GM18868 (cell line): ENCODE measurements around the gene ROCK1.

ENCODE experiments used
- ATAC-seq: cut with Tn5 transposase; IDR thresholded peaks from one replicate; pipeline ENCODE4 v1.9.1; 2021; ENCODE audit warnings: mild to moderate bottlenecking, moderate library complexity; ENCODE audit not compliant: unreplicated experiment

The ROCK1 gene

DNA sequence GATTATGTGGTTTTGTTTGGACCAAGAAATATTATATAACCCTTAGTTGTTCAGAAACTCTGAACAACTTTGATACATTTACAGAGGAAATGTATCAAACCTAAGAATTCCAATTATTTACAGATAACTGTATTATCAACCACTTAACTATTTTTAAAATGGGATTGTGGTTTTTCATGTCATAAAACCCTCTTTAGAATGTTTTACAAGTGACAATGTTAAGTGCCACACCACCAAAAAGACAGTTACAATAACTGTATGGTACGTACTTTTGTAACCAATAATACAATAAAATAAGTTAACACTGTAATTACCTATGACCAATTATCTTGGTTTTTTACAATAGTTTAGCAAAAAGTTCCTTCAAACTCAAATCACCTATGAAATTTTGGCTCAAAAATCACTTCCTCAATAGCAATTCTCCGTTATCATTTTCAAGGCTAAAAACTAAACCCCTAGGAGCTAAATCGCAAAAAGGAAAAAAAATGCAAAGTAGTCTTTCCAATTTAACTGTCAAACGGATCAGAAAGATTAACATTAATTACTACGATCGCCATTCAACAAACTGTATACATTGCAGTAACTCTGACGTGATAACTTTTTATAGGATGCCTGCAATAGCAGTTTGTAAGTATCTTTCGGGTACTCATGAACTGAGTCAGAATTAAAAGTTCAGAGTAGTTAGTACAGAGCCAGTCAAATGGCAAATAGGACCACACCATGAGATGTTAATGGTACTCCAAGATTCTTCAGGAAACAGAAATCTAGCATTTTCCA is 1.5 kb downstream of the ROCK1 start:
- no peak for ATAC-seq

DNA sequence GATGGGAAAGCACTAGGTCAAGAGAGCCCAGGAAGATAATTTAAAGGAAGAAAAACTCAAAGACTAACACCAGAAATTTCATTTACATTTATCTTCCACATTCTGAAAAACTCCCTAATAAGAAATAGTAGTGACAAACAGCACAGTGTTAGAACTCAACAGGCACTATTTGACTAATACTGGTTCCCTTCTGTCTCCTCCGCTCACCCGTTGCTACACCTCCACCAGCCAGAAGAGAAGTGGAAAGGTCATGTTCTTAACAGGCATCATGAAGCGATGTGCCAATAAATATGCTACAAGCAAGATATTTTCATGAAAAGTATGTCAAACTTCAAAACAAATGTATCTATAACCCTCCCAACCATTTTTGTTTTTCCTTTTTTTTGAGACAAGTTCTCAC is 5.7 kb downstream of the ROCK1 start:
- ATAC-seq: peak; percentile 76

DNA sequence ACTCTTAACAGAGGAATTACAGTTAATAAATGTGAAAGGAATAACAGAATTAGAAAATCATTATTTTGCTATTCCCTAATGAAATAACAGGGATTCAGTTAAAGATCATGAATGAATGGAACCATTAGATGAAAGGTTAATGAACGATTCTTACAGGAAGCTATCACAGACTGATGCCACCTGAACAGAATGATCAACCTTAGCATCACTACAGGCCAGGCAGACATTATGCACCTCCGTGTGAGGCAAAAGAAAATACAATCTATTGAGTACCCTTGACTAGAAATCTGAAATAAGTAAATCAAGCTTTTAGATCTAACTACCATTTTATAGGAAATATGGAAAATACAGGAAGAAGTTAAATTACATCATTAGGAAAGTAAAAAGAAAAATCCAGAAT is 10.4 kb downstream of the ROCK1 start:
- ATAC-seq: no peak

DNA sequence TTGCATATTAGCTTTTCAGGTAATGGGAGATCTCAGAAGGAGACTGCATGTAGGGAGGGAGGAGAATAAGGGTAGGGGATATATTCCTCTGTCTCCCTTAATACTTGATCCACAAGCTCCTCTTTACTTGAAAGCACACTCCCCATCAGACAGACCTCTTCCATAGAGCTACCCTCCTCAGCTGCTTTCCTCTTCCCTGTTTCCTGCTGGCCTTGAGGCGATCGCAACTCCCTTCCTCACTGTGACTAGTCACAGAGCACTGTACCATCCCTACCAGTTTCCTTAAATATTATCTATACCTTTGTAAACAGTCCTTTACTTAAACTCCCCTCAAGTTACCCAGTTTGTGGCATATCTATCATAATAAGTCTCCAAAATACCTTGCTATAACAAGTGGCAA is 10.9 kb downstream of the ROCK1 start:
- ATAC-seq: no peak

DNA sequence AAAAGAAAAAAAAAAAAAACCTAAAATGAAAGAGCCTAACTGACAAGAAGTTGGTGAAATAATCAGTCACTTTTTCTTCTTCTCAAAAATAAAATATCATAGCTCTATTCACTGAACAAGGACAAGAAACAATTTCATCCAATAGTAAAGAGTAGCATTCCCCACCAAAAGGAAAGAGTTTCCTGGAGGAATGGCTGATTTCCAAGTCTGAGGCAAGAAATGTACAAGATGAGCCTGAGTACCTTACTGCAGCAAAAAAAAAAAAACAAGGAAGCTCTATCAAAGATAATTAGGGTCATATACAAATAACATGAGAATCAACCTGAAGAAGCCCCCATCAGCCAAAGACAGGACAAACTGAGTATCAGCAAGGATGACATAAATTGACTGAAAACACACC is 11.5 kb downstream of the ROCK1 start:
- no peak for ATAC-seq

DNA sequence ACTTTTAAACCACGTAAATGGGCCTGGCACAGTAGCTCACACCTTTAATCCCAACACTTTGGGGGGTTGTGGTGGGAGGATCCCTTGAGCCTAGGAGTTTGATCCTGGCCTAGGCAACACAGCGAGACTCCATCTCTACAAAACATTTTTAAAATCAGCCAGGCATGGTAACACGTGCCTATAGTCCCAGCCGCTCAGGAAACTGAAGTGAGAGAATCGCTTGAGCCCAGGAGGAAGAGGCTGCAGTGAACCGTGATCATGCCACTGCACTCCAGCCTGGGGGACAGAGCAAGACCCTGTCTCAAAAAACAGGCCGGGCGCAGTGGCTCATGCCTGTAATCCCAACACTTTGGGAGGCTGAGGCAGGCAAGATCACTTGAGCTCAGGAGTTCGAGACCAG is 12.2 kb downstream of the ROCK1 start:
- ATAC-seq: peak; percentile 83

GRCh38 chr18:21096760-21097159 is 14.9 kb downstream of the ROCK1 start:
- ATAC-seq: no peak

GRCh38 chr18:21093133-21093532 is 18.5 kb downstream of the ROCK1 start:
- ATAC-seq: no peak

DNA sequence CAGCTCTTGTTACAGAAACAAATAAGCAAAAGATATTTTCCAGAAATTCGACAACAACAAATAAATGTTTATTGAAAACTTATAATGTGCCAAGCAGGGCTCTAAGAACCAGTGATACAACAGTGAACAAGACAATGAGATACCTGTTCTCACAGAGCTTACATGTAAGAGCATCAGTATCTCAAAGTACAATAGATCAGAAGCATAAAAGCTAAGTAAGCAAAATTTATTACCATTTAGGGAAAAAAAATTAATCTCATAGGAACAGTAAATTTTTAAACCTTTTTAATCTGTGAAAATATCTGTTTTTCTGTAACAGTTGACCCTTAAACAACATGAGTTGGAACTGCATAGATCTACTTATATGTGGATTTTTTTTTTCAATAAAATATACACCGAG is 20.9 kb downstream of the ROCK1 start:
- no peak for ATAC-seq

- ATAC-seq: no peak
Measured at GRCh38 chr18:21085579-21086166, 25.9 kb downstream of the ROCK1 start.

DNA sequence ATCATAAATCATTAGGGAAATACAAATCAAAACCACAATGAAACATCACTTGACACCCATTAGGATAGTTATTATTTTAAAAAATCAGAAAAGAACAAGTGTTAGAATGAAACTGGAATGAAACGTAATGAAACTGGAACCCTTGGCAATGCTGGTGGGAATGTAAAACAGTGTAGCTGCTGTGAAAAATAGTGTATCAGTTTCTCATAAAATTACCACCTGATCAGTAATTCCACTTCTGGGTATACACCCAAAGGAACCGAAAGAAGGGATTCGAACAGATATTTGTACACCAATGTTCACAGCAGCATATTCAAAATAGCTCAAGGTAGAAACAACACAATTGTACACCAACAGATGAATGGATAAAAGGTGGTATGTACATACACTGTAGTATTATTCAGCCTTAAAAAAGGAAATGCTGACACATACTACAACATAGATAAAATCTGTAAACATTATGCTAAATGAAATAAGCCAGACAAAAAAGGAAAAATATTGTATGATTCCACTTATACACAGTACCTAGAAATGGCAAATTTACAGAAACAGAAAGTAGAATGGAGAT is 27.0 kb downstream of the ROCK1 start:
- no peak for ATAC-seq

DNA sequence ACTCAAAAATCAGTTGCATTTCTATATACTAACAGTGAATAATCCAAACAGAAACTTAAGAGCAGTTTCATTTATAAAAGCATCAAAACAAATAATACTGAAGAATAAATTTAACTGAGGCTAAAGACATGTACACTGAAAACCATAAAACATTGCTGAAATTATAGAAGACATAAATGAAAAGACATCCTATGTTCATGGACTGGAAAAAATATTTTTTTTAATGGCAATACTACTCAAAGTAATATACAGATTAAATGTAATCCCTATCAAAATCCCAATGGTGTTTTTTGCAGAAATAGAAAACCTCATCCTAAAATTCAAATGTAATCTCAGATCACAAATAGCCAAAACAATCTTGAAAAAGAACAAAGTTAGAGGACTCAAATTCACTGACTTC is 28.6 kb downstream of the ROCK1 start:
- no peak for ATAC-seq

GRCh38 chr18:21081426-21081825 is 30.2 kb downstream of the ROCK1 start:
- ATAC-seq: no peak

DNA sequence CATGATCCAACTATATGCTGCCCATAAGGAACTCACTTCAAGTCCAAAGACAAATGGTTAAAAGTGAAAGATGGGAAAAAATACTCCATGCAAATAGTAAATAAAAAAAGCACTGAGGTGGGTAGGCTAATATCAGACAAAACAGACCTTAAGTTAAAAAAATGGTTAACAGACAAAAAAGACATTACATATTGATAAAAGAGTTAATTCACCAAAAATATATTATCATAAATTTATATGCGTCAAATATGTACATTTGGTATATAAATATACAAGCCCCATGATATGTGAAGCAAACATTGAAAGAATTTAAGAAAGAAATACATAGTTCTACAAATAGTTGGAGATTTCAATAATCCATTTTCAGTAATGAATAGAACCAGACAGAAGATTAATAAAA is 31.0 kb downstream of the ROCK1 start:
- no peak for ATAC-seq

DNA sequence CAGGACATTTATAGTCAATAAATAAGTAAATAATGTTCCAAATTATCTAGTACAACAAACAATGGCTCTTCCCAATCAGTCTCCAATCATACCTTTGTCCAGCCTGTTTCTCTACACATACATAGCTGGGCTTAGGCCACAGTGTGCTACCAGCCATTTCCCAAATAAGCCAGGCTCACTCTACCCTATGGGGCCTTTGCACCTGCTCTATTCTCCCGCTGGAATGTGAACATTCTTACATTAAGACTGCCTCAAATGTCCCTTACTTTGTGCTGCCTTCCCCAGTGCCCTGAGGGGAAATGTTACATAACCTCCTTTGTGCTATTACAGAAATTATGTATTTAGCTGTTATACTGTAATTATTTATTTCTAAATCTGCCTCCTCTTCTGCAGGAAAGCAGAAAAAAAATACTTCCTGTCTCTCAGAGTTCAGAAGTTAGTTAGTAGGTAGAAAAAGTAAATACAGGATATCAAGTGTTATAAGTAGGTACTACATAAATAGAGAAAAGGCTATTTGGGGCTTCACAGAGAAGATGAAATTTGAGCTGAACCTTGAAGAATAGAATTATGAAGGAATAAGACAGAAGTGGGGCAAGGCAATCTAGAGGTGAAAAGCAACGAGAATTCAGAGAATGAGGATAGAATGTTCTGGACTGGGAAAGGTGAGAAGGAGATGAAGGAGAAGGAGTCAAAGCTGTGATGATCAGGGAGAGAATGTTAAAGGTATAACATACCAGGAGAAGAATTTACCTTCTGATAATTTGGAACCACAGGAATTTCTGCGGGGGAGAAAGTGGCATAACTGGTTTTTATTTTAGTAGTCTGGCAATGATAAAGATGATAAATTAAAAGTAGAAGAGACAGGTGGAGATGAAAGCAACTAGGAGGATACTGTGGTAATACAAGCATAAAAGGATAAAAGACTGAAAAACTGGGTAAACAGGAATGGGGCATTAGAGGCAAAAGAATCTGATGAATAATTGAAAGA is 37.0 kb downstream of the ROCK1 start:
- no peak for ATAC-seq

DNA sequence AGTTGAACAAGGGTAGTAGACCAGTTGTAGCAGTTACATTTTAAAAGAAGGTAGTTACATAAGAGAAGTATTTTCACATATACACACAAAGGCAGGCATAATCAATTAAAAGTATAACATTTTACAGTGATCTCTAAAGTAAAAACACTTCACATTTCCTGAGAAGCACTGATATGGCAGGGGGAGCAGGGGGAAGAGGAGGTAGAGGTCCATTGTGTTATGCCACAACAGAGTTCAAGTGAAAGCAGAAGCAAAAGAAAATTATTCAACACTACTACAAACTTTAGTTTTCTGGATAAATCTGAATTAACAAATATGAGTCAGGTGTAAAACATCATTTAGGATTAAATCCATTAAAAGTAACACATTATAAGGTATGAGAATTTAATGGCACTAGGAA is 38.4 kb downstream of the ROCK1 start:
- no peak for ATAC-seq

GRCh38 chr18:21071071-21071470 is 40.5 kb downstream of the ROCK1 start:
- no peak for ATAC-seq

GRCh38 chr18:21069468-21069867 is 42.1 kb downstream of the ROCK1 start:
- ATAC-seq: no peak

GRCh38 chr18:21064347-21064746 is 47.3 kb downstream of the ROCK1 start:
- ATAC-seq: no peak

- ATAC-seq: no peak
Measured at GRCh38 chr18:21063011-21063410, 48.6 kb downstream of the ROCK1 start.

DNA sequence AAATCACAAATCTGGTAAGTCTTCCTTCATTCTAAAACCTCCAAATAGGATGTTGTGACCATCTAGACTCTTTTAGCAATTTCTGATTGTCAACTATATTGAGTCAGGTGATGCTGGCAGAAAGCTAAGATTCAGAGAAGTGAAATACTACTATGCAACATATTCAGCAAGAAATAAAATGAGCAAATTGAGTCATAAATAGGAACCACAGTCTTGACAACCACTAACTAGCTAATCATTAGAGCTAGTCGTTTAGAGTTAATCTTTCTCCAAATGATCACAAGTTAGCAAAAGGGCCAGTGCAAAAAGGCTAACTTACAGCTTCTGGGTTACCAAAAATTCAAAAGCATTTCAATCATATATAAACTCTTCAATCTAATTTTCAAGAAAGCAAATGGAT is 54.5 kb downstream of the ROCK1 start:
- ATAC-seq: no peak
